Neural progenitor cell (in vitro differentiated cells): Measurements from ENCODE around the gene NUMB. TPM values are rescaled to one million over a fixed set of nuclear protein-coding genes. Genes with fewer than 3 reads are reported as not detected.

Experiments used
- DNase-seq: peaks from one replicate; pipeline ENCODE4 v3.0.0-alpha.2; 2016; ENCODE audit warnings: low spot score
- H2AFZ ChIP-seq: fragments of 200-600 bp; sonication (generic); replicated peaks from 2 replicates; pipeline ENCODE4 v1.6.1; 2016; ENCODE audit warnings: antibody characterized with exemption
- H3F3A ChIP-seq: fragments of 200-600 bp; sonication (generic); 2 replicates; pipeline ENCODE4 v1.6.1; 2016; ENCODE audit warnings: antibody characterized with exemption, low read depth
- H3K27ac ChIP-seq: fragments of 200-600 bp; sonication (generic); 2 replicates; pipeline ENCODE4 v1.5.1; 2016; ENCODE audit warnings: mild to moderate bottlenecking
- H3K27me3 ChIP-seq: fragments of 200-600 bp; sonication (generic); 2 replicates; pipeline ENCODE4 v1.6.1; 2016; ENCODE audit warnings: mild to moderate bottlenecking, moderate library complexity
- H3K36me3 ChIP-seq: fragments of 200-600 bp; sonication (generic); 2 replicates; pipeline ENCODE4 v1.5.1; 2016
- H3K4me1 ChIP-seq: fragments of 200-600 bp; sonication (generic); 2 replicates; pipeline ENCODE4 v1.6.1; 2016; ENCODE audit warnings: mixed run types
- H3K4me2 ChIP-seq: fragments of 200-600 bp; sonication (generic); 2 replicates; pipeline ENCODE4 v1.6.1; 2016
- H3K4me3 ChIP-seq: fragments of 200-600 bp; sonication (generic); 2 replicates; pipeline ENCODE4 v1.5.1; 2016
- H3K79me2 ChIP-seq: fragments of 200-600 bp; sonication (generic); 2 replicates; pipeline ENCODE4 v1.6.1; 2016; ENCODE audit warnings: low read depth
- H3K9ac ChIP-seq: fragments of 200-600 bp; sonication (generic); 2 replicates; pipeline ENCODE4 v1.6.1; 2016
- H3K9me3 ChIP-seq: fragments of 200-600 bp; sonication (generic); 2 replicates; pipeline ENCODE4 v1.5.1; 2016; ENCODE audit warnings: low read depth
- H4K20me1 ChIP-seq: fragments of 200-600 bp; sonication (generic); 2 replicates; pipeline ENCODE4 v1.6.1; 2016; ENCODE audit warnings: low read depth
- H3K27ac Mint-ChIP-seq: 3 replicates; pipeline ENCODE4 v1.8.0; 2021; ENCODE audit warnings: mixed read lengths
- H3K27me3 Mint-ChIP-seq: 2 replicates; pipeline ENCODE4 v1.8.0; 2022; ENCODE audit warnings: low read depth, mild to moderate bottlenecking, inconsistent platforms, moderate library complexity, mixed read lengths; ENCODE audit not compliant: insufficient read depth
- H3K36me3 Mint-ChIP-seq: 3 replicates; pipeline ENCODE4 v1.8.0; 2021; ENCODE audit warnings: mixed read lengths
- H3K4me1 Mint-ChIP-seq: 3 replicates; pipeline ENCODE4 v1.8.0; 2021; ENCODE audit warnings: mixed read lengths
- H3K4me3 Mint-ChIP-seq: 3 replicates; pipeline ENCODE4 v1.8.0; 2021; ENCODE audit warnings: mild to moderate bottlenecking, moderate library complexity, mixed read lengths
- H3K9me3 Mint-ChIP-seq: 3 replicates; pipeline ENCODE4 v1.8.0; 2020; ENCODE audit warnings: mixed read lengths
- CTCF ChIP-seq: fragments of 200-600 bp; sonication (generic); IDR thresholded peaks from 2 replicates; pipeline ENCODE4 v1.5.1; 2017; ENCODE audit warnings: antibody characterized with exemption, mild to moderate bottlenecking
- EZH2 ChIP-seq: fragments of 200-600 bp; sonication (generic); IDR thresholded peaks from 2 replicates; pipeline ENCODE4 v1.6.1; 2017; ENCODE audit warnings: antibody characterized with exemption, mild to moderate bottlenecking, moderate library complexity
- EZH2phosphoT487 ChIP-seq: fragments of 200-600 bp; sonication (generic); IDR thresholded peaks from 2 replicates; pipeline ENCODE4 v1.6.1; 2017; ENCODE audit warnings: antibody characterized with exemption
- total RNA-seq: library from RNA; depleted of rRNA; stranded (reverse); fragments of >200 nt; gene quantifications from 2 replicates; pipeline ENCODE4 v1.2.3, GENCODE V29; 2015; ENCODE audit warnings: low replicate concordance

Gene NUMB
- total RNA-seq, 1 donor from 2014 or later: 37.2 TPM

GRCh38 chr14:73263606-73264005 lies 194.7 kb downstream of the NUMB start:
- Mint-ChIP-seq H3K27ac (no peak overlapping the region), H3K4me1 (peaks cover 3% of the 10 kb centered on the region)
- no peak overlapping the region for H3K9ac ChIP-seq

GRCh38 chr14:73262427-73263183 lies 195.7 kb downstream of the NUMB start:
- Mint-ChIP-seq H3K27ac (no peak overlapping the region), H3K27me3 (peaks cover 2% of the 10 kb centered on the region), H3K4me3 (no peak overlapping the region), H3K36me3 (no peaks in the 10 kb centered on the region), H3K9me3 (no peaks in the 10 kb centered on the region), H3K4me1 (peaks cover 3% of the 10 kb centered on the region)
- H3F3A ChIP-seq: no peaks in the 10 kb centered on the region
- no peak for DNase-seq
- no peaks in the 10 kb centered on the region for H3K36me3 ChIP-seq
- no peaks in the 10 kb centered on the region for H3K79me2 ChIP-seq
- H3K9ac ChIP-seq: no peak overlapping the region
- no peaks in the 10 kb centered on the region for H3K9me3 ChIP-seq
- no peak overlapping the region for H2AFZ ChIP-seq
- no peaks in the 10 kb centered on the region for H3K4me1 ChIP-seq
- H3K27ac ChIP-seq: no peak overlapping the region
- H3K4me2 ChIP-seq: no peak overlapping the region
- no peaks in the 10 kb centered on the region for H3K27me3 ChIP-seq
- no peaks in the 10 kb centered on the region for H4K20me1 ChIP-seq
- TF ChIP-seq EZH2: no peak
- no peak for TF ChIP-seq EZH2phosphoT487
- TF ChIP-seq CTCF: no peak
- no peak overlapping the region for H3K4me3 ChIP-seq

More at GRCh38 chr14:73263606-73264005, 194.7 kb downstream of the NUMB start:
- DNase-seq: no peak
- H3K4me3 ChIP-seq: no peak overlapping the region
- Mint-ChIP-seq H3K4me3 (no peak overlapping the region), H3K27me3 (peaks cover 2% of the 10 kb centered on the region), H3K9me3 (no peaks in the 10 kb centered on the region), H3K36me3 (no peaks in the 10 kb centered on the region)
- H3K36me3 ChIP-seq: no peaks in the 10 kb centered on the region
- no peak overlapping the region for H3K4me2 ChIP-seq
- no peaks in the 10 kb centered on the region for H3K79me2 ChIP-seq
- no peaks in the 10 kb centered on the region for H3K27me3 ChIP-seq
- H3F3A ChIP-seq: no peaks in the 10 kb centered on the region
- TF ChIP-seq EZH2phosphoT487 (no peak), CTCF (no peak)
- no peak overlapping the region for H3K27ac ChIP-seq
- H2AFZ ChIP-seq: no peak overlapping the region
- no peaks in the 10 kb centered on the region for H3K4me1 ChIP-seq
- H3K9me3 ChIP-seq: no peaks in the 10 kb centered on the region
- H4K20me1 ChIP-seq: no peaks in the 10 kb centered on the region

GRCh38 chr14:73261520-73262426 lies 196.6 kb downstream of the NUMB start:
- H3K9me3 ChIP-seq: no peaks in the 10 kb centered on the region

More at GRCh38 chr14:73261520-73262426, 196.6 kb downstream of the NUMB start:
- no peaks in the 10 kb centered on the region for H3K79me2 ChIP-seq
- DNase-seq: no peak
- no peak overlapping the region for H3K4me2 ChIP-seq
- no peaks in the 10 kb centered on the region for H3F3A ChIP-seq
- H4K20me1 ChIP-seq: no peaks in the 10 kb centered on the region
- no peaks in the 10 kb centered on the region for H3K27me3 Mint-ChIP-seq
- no peaks in the 10 kb centered on the region for H3K36me3 ChIP-seq
- no peaks in the 10 kb centered on the region for H3K4me1 ChIP-seq
- no peak overlapping the region for H2AFZ ChIP-seq
- H3K36me3 Mint-ChIP-seq: no peaks in the 10 kb centered on the region
- no peaks in the 10 kb centered on the region for H3K27me3 ChIP-seq
- H3K27ac Mint-ChIP-seq: no peak overlapping the region
- H3K4me3 ChIP-seq: no peak overlapping the region
- H3K4me1 Mint-ChIP-seq: peaks cover 3% of the 10 kb centered on the region
- no peak overlapping the region for H3K9ac ChIP-seq
- H3K4me3 Mint-ChIP-seq: no peak overlapping the region
- TF ChIP-seq EZH2 (no peak), EZH2phosphoT487 (no peak)
- H3K27ac ChIP-seq: no peak overlapping the region
- H3K9me3 Mint-ChIP-seq: no peaks in the 10 kb centered on the region
